ENCODE results near the gene TMEM132D.

The TMEM132D gene

GRCh38 chr12:129561304-129561703 lies 342.5 kb downstream of the TMEM132D start:
- Histone ChIP-seq H3K4me3 (IDR thresholded peaks at IDR 0.05; ENCODE audit: insufficient read depth, low read depth, low read length) (no peak overlapping the region), H3K27me3 (ENCODE audit: insufficient read depth, low read depth) (no peaks in the 10 kb centered on the region), H3K36me3 (ENCODE audit: insufficient read depth) (no peaks in the 10 kb centered on the region), H3K4me1 (ENCODE audit: low read depth, poor library complexity, severe bottlenecking) (peaks cover 77% of the 10 kb centered on the region), H2AFZ (ENCODE audit: low read depth) (no peak overlapping the region), H3K4me2 (peak overlapping the region; percentile 92), H3K9ac (peak overlapping the region; percentile 9; the same call in 1 of the 2 replicates), H3K79me2 (ENCODE audit: insufficient read depth, low read depth) (no peaks in the 10 kb centered on the region), H3K27ac (peak overlapping the region; percentile 60; the same call in 1 of the 2 replicates), H4K20me1 (ENCODE audit: insufficient read depth) (no peaks in the 10 kb centered on the region)
- TF ChIP-seq, protein P1, sequence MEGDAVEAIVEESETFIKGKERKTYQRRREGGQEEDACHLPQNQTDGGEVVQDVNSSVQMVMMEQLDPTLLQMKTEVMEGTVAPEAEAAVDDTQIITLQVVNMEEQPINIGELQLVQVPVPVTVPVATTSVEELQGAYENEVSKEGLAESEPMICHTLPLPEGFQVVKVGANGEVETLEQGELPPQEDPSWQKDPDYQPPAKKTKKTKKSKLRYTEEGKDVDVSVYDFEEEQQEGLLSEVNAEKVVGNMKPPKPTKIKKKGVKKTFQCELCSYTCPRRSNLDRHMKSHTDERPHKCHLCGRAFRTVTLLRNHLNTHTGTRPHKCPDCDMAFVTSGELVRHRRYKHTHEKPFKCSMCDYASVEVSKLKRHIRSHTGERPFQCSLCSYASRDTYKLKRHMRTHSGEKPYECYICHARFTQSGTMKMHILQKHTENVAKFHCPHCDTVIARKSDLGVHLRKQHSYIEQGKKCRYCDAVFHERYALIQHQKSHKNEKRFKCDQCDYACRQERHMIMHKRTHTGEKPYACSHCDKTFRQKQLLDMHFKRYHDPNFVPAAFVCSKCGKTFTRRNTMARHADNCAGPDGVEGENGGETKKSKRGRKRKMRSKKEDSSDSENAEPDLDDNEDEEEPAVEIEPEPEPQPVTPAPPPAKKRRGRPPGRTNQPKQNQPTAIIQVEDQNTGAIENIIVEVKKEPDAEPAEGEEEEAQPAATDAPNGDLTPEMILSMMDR (conservative IDR thresholded peaks at IDR 0.05; ENCODE audit: low read depth, low read length), result no peak

GRCh38 chr12:129559776-129560175 lies 344.0 kb downstream of the TMEM132D start:
- Histone ChIP-seq H2AFZ (ENCODE audit: low read depth) (no peak overlapping the region), H3K27ac (no peak overlapping the region), H3K4me3 (IDR thresholded peaks at IDR 0.05; ENCODE audit: insufficient read depth, low read depth, low read length) (no peak overlapping the region), H3K27me3 (ENCODE audit: insufficient read depth, low read depth) (no peaks in the 10 kb centered on the region), H3K36me3 (ENCODE audit: insufficient read depth) (no peaks in the 10 kb centered on the region), H3K4me2 (no peak overlapping the region), H3K9ac (no peak overlapping the region), H3K79me2 (ENCODE audit: insufficient read depth, low read depth) (no peaks in the 10 kb centered on the region), H3K4me1 (ENCODE audit: low read depth, poor library complexity, severe bottlenecking) (peaks cover 68% of the 10 kb centered on the region), H4K20me1 (ENCODE audit: insufficient read depth) (no peaks in the 10 kb centered on the region)
- TF ChIP-seq, protein P1 (conservative IDR thresholded peaks at IDR 0.05; ENCODE audit: low read depth, low read length), result no peak

- Histone ChIP-seq H3K4me1 (ENCODE audit: low read depth, poor library complexity, severe bottlenecking) (peaks cover 51% of the 10 kb centered on the region), H3K36me3 (ENCODE audit: insufficient read depth) (no peaks in the 10 kb centered on the region), H2AFZ (ENCODE audit: low read depth) (no peak overlapping the region)
Measured at GRCh38 chr12:129558036-129558435, 345.8 kb downstream of the TMEM132D start.

DNA sequence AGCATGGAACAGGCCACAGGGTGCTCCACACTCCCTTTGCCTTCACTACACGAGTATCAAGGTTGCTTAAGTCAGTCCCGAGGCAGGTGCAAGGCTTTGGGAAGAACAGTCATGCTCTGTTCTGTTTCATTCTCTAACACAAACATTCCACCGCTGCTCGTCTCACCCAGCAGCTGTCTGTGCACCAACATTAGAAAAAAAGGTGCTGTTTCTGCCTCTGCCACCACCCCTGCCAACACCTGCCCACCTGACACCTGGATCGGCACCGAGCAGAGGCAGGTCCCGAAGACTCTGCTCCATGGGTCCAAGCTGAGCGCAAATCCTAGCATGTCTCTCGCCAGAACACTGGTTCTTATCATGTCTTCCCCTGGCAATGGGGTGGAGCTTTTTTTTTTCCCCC lies 347.7 kb downstream of the TMEM132D start:
- Histone ChIP-seq H3K36me3 (ENCODE audit: insufficient read depth) (no peaks in the 10 kb centered on the region), H3K4me2 (peak overlapping the region; percentile 52), H3K27ac (peak overlapping the region; percentile 60), H3K27me3 (ENCODE audit: insufficient read depth, low read depth) (no peaks in the 10 kb centered on the region), H3K4me3 (IDR thresholded peaks at IDR 0.05; ENCODE audit: insufficient read depth, low read depth, low read length) (no peak overlapping the region), H4K20me1 (ENCODE audit: insufficient read depth) (no peaks in the 10 kb centered on the region), H3K9ac (peak overlapping the region; percentile 46; the same call in 1 of the 2 replicates), H3K4me1 (ENCODE audit: low read depth, poor library complexity, severe bottlenecking) (peaks cover 31% of the 10 kb centered on the region), H3K79me2 (ENCODE audit: insufficient read depth, low read depth) (no peaks in the 10 kb centered on the region), H2AFZ (ENCODE audit: low read depth) (peak overlapping the region; percentile 58; the same call in 1 of the 2 replicates)
- TF ChIP-seq, protein P1 (conservative IDR thresholded peaks at IDR 0.05; ENCODE audit: low read depth, low read length), result no peak

More at GRCh38 chr12:129558036-129558435, 345.8 kb downstream of the TMEM132D start:
- H3K27ac ChIP-seq, result no peak overlapping the region
- H4K20me1 ChIP-seq (ENCODE audit: insufficient read depth), result no peaks in the 10 kb centered on the region
- no peak overlapping the region for H3K4me2 ChIP-seq
- H3K27me3 ChIP-seq (ENCODE audit: insufficient read depth, low read depth), result no peaks in the 10 kb centered on the region
- TF ChIP-seq, protein P1 (conservative IDR thresholded peaks at IDR 0.05; ENCODE audit: low read depth, low read length), result no peak
- no peaks in the 10 kb centered on the region for H3K79me2 ChIP-seq (ENCODE audit: insufficient read depth, low read depth)
- H3K4me3 ChIP-seq (IDR thresholded peaks at IDR 0.05; ENCODE audit: insufficient read depth, low read depth, low read length), result no peak overlapping the region
- no peak overlapping the region for H3K9ac ChIP-seq
